ENCODE data around the gene CCM2. TPM values are rescaled to one million over a fixed set of nuclear protein-coding genes. Genes with fewer than 3 reads are reported as not detected.

Gene CCM2
- total RNA-seq, 1 experiment from 2014 or later: 42.5 TPM

DNA sequence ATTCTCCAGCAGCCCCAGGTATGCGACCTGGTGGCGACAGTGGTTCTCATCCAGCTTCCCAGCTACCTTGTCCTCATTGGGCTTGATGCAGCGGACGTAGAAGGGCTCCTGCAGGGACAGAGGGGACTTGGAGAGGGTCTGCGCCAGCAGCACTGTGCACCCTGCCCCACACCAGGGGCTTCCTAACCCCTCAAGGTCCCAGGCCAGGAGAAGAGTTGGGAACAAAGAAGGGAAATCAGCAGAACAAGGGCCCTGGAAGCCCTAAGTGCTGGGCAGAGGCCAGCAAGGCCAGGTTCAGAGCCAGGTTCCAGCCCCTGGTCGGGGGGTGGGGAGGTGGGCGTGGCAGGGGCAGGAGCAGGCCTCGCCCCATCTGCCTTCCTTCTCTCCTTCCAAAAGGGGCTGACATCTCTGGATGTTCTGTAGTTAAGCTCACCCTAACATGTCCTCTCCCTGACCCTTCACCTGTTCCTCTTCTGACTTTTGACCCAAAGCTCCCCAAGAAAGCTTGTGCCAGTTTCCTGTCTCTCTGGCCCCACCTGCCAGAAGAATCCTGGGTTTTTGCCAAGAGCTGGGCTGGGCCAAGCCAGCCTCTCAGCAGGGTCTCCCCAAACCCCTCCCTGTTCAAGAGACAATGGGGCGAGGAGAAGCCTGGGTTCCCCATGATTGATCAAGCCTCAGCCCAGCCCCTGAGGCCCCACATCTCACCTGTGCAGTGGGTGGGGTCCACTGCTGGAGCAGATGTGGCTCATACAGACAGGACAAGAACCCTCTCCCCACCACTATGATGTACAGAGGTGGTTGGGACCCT is 33.1 kb upstream of the CCM2 start:
- no peak overlapping the region for H3K27ac ChIP-seq (ENCODE audit: low read length)

DNA sequence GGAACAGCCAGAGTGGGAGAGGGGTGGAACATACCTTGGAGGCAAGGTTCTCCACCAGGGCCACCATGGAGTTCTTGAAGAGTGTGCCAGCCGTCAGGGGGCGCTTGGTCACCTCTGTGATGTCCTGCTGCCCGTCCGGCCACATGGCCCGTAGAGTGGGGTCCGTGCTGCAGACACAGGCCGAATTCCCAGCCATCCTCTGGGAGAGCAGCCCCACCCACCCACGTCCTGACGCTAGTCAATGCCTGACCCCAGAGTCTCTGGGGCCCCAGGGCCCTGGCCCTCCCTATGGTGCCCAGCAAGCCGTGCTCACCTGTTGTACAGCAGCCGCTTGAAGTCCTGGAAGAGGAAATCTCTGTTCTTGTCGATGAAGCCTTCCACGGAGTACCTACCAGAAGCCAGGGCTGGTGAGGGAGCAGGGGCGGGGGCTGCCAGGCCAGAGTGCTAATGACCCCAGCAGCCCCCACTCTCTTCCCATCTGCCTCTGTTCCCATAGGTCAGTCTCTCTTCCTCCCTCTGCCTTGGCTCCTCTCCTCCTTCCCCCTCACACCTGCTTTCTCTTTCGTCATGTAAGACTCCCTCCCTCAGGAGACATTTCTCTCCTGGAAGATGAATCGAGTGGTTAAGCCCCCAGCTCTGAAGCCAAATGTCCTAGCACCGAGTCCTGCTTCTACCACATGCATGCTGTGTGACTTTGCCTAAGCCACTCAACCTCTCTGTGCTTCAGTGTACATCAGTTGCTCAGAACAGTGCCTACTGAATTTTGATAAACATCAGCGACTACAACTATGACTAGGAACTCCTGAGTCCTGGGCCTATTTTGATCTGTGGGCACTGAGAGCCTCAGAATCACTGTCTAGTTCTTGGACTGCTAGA is 32.2 kb upstream of the CCM2 start:
- Histone ChIP-seq H3K9me3 (ENCODE audit: low read length) (no peaks in the 10 kb centered on the region), H3K4me3 (ENCODE audit: low read length) (no peak overlapping the region), H3K27me3 (ENCODE audit: low read length) (no peaks in the 10 kb centered on the region), H3K27ac (ENCODE audit: low read length) (no peak overlapping the region), H3K9me2 (replicated peaks; ENCODE audit: insufficient read depth, low read length) (no peaks in the 10 kb centered on the region), H3K79me2 (ENCODE audit: low read length) (no peaks in the 10 kb centered on the region), H3K36me3 (ENCODE audit: insufficient read depth, low read length) (peaks cover 16% of the 10 kb centered on the region), H3K9ac (ENCODE audit: low read length) (no peak overlapping the region), H3K4me1 (ENCODE audit: low read length) (no peaks in the 10 kb centered on the region), H3K4me2 (ENCODE audit: low read depth, low read length, poor library complexity, severe bottlenecking) (no peak overlapping the region), H2AFZ (ENCODE audit: low read length) (no peak overlapping the region), H4K20me1 (ENCODE audit: insufficient read depth, low read depth, low read length) (no peaks in the 10 kb centered on the region; the same call in 1 of the 2 replicates)
- DNase-seq: no peak

More for the DNA sequence above, 33.1 kb upstream of the CCM2 start:
- no peaks in the 10 kb centered on the region for H3K9me2 ChIP-seq (replicated peaks; ENCODE audit: insufficient read depth, low read length)
- H3K79me2 ChIP-seq (ENCODE audit: low read length): no peaks in the 10 kb centered on the region
- no peaks in the 10 kb centered on the region for H3K4me1 ChIP-seq (ENCODE audit: low read length)
- peaks cover 11% of the 10 kb centered on the region for H3K36me3 ChIP-seq (ENCODE audit: insufficient read depth, low read length)
- H2AFZ ChIP-seq (ENCODE audit: low read length): no peak overlapping the region
- H3K4me2 ChIP-seq (ENCODE audit: low read depth, low read length, poor library complexity, severe bottlenecking): no peak overlapping the region
- no peaks in the 10 kb centered on the region for H3K9me3 ChIP-seq (ENCODE audit: low read length)
- no peak overlapping the region for H3K9ac ChIP-seq (ENCODE audit: low read length)
- no peak overlapping the region for H3K4me3 ChIP-seq (ENCODE audit: low read length)
- no peaks in the 10 kb centered on the region; the same call in 1 of the 2 replicates for H4K20me1 ChIP-seq (ENCODE audit: insufficient read depth, low read depth, low read length)
- no peaks in the 10 kb centered on the region for H3K27me3 ChIP-seq (ENCODE audit: low read length)
- DNase-seq: no peak

DNA sequence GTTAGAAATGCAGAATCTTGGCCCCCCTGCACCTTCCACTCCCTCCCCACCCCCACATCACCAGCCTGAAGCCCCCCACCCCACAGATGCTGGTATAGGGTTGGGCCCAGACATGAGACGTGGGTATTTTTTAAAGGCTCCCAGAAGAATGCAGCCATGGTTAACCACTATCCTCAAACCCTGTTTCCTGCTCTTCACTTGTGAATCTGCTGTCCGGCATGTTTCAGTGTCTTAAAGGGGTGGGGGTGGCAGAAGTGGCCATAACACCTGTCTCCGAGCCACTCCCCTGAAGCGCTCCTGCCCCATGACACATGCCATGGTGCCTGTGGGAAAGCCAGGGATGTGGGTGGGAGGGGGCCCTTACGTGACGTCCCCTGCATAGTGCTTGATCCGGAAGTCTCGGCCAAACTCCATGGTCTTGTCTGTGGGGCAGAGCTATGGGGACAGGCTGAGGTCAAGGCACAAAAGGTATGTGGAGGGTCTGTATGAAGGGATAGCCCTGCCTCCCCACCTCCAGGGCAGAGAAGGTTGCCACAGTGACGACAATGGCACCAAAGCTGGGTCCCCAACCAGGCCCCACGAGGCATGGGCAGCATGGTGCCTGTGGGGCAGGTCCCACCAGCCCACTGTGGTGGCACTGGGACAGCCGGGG is 30.8 kb upstream of the CCM2 start:
- no peak overlapping the region for H3K4me2 ChIP-seq (ENCODE audit: low read depth, low read length, poor library complexity, severe bottlenecking)
- no peak overlapping the region for H3K27ac ChIP-seq (ENCODE audit: low read length)
- no peaks in the 10 kb centered on the region for H3K27me3 ChIP-seq (ENCODE audit: low read length)
- H3K4me1 ChIP-seq (ENCODE audit: low read length): no peaks in the 10 kb centered on the region
- H4K20me1 ChIP-seq (ENCODE audit: insufficient read depth, low read depth, low read length): no peaks in the 10 kb centered on the region; the same call in 1 of the 2 replicates
- H3K9me2 ChIP-seq (replicated peaks; ENCODE audit: insufficient read depth, low read length): no peaks in the 10 kb centered on the region
- no peak for DNase-seq
- H3K36me3 ChIP-seq (ENCODE audit: insufficient read depth, low read length): peaks cover 18% of the 10 kb centered on the region
- H2AFZ ChIP-seq (ENCODE audit: low read length): no peak overlapping the region
- H3K9ac ChIP-seq (ENCODE audit: low read length): no peak overlapping the region
- no peaks in the 10 kb centered on the region for H3K9me3 ChIP-seq (ENCODE audit: low read length)
- H3K79me2 ChIP-seq (ENCODE audit: low read length): 0 out of 2 replicates have a peak, but pooled peaks cover 4% of the 10 kb centered on the region
- no peak overlapping the region for H3K4me3 ChIP-seq (ENCODE audit: low read length)

GRCh38 chr7:44969701-44970522 is 30.1 kb upstream of the CCM2 start:
- H3K4me3 ChIP-seq (ENCODE audit: low read length): no peak overlapping the region

DNA sequence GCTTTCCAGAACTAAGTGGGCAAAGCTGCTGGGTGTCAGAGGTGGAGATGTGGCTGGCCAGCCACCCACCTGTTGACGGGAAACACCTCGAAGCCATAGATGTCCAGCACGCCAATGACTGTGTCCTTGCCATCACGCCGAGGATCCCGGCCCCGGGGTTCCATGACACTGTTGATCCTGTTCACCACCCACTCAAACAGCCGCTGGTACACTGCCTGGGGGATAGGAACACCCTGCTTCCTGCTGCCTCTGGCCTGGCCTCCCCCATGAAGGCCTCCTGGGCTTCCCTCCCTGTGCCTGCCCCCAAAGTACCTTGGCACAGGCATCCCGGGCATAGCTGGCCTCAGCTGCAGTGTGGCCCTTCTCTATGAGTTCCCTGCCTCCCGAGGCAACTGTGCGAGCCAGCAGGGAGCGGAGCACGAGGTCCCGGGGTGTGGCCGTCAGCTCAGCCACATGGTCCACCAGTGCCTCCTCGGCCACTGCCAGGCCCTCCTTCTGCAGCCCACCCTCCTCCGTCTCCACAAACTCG is 29.4 kb upstream of the CCM2 start:
- Histone ChIP-seq H3K9me2 (replicated peaks; ENCODE audit: insufficient read depth, low read length) (no peaks in the 10 kb centered on the region), H3K27me3 (ENCODE audit: low read length) (no peaks in the 10 kb centered on the region), H3K4me3 (ENCODE audit: low read length) (no peak overlapping the region), H2AFZ (ENCODE audit: low read length) (no peak overlapping the region), H3K9me3 (ENCODE audit: low read length) (no peaks in the 10 kb centered on the region), H3K79me2 (ENCODE audit: low read length) (0 out of 2 replicates have a peak, but pooled peaks cover 7% of the 10 kb centered on the region), H3K27ac (ENCODE audit: low read length) (no peak overlapping the region), H3K36me3 (ENCODE audit: insufficient read depth, low read length) (peaks cover 31% of the 10 kb centered on the region), H3K4me2 (ENCODE audit: low read depth, low read length, poor library complexity, severe bottlenecking) (no peak overlapping the region), H4K20me1 (ENCODE audit: insufficient read depth, low read depth, low read length) (no peaks in the 10 kb centered on the region; the same call in 1 of the 2 replicates), H3K4me1 (ENCODE audit: low read length) (no peaks in the 10 kb centered on the region), H3K9ac (ENCODE audit: low read length) (no peak overlapping the region)
- DNase-seq: no peak

More at GRCh38 chr7:44969701-44970522, 30.1 kb upstream of the CCM2 start:
- Histone ChIP-seq H3K4me2 (ENCODE audit: low read depth, low read length, poor library complexity, severe bottlenecking) (no peak overlapping the region), H3K79me2 (ENCODE audit: low read length) (0 out of 2 replicates have a peak, but pooled peaks cover 7% of the 10 kb centered on the region), H3K4me1 (ENCODE audit: low read length) (no peaks in the 10 kb centered on the region), H3K9ac (ENCODE audit: low read length) (no peak overlapping the region), H4K20me1 (ENCODE audit: insufficient read depth, low read depth, low read length) (no peaks in the 10 kb centered on the region; the same call in 1 of the 2 replicates), H3K9me2 (replicated peaks; ENCODE audit: insufficient read depth, low read length) (no peaks in the 10 kb centered on the region), H2AFZ (ENCODE audit: low read length) (no peak overlapping the region), H3K9me3 (ENCODE audit: low read length) (no peaks in the 10 kb centered on the region), H3K36me3 (ENCODE audit: insufficient read depth, low read length) (peaks cover 24% of the 10 kb centered on the region), H3K27me3 (ENCODE audit: low read length) (no peaks in the 10 kb centered on the region), H3K27ac (ENCODE audit: low read length) (no peak overlapping the region)
- DNase-seq: no peak

GRCh38 chr7:44971188-44971901 is 28.7 kb upstream of the CCM2 start:
- Histone ChIP-seq H3K9me3 (ENCODE audit: low read length) (no peaks in the 10 kb centered on the region), H3K4me2 (ENCODE audit: low read depth, low read length, poor library complexity, severe bottlenecking) (no peak overlapping the region), H3K27me3 (ENCODE audit: low read length) (no peaks in the 10 kb centered on the region), H3K79me2 (ENCODE audit: low read length) (peaks cover 14% of the 10 kb centered on the region), H3K4me3 (ENCODE audit: low read length) (no peak overlapping the region), H3K9me2 (replicated peaks; ENCODE audit: insufficient read depth, low read length) (no peaks in the 10 kb centered on the region), H3K9ac (ENCODE audit: low read length) (no peak overlapping the region), H2AFZ (ENCODE audit: low read length) (no peak overlapping the region), H3K4me1 (ENCODE audit: low read length) (peaks cover 5% of the 10 kb centered on the region), H3K36me3 (ENCODE audit: insufficient read depth, low read length) (peaks cover 38% of the 10 kb centered on the region), H3K27ac (ENCODE audit: low read length) (no peak overlapping the region), H4K20me1 (ENCODE audit: insufficient read depth, low read depth, low read length) (no peaks in the 10 kb centered on the region; the same call in 1 of the 2 replicates)
- no peak for DNase-seq

- Histone ChIP-seq H3K27ac (ENCODE audit: low read length) (no peak overlapping the region), H3K9ac (ENCODE audit: low read length) (no peak overlapping the region)
These were observed 28.0 kb upstream of the CCM2 start for GRCh38 chr7:44971902-44972441.

More at GRCh38 chr7:44971902-44972441, 28.0 kb upstream of the CCM2 start:
- peaks cover 11% of the 10 kb centered on the region for H3K4me1 ChIP-seq (ENCODE audit: low read length)
- H4K20me1 ChIP-seq (ENCODE audit: insufficient read depth, low read depth, low read length): no peaks in the 10 kb centered on the region; the same call in 1 of the 2 replicates
- no peak overlapping the region for H3K4me3 ChIP-seq (ENCODE audit: low read length)
- H3K4me2 ChIP-seq (ENCODE audit: low read depth, low read length, poor library complexity, severe bottlenecking): no peak overlapping the region
- peaks cover 20% of the 10 kb centered on the region for H3K79me2 ChIP-seq (ENCODE audit: low read length)
- no peaks in the 10 kb centered on the region for H3K27me3 ChIP-seq (ENCODE audit: low read length)
- no peak overlapping the region for H2AFZ ChIP-seq (ENCODE audit: low read length)
- no peaks in the 10 kb centered on the region for H3K9me2 ChIP-seq (replicated peaks; ENCODE audit: insufficient read depth, low read length)
- peaks cover 44% of the 10 kb centered on the region for H3K36me3 ChIP-seq (ENCODE audit: insufficient read depth, low read length)
- H3K9me3 ChIP-seq (ENCODE audit: low read length): no peaks in the 10 kb centered on the region
- no peak for DNase-seq

Data from Karpas-422 (cell line).